Mucosa of descending colon (tissue), 3 donors: ENCODE results near the gene CPED1. TPM values are rescaled to one million over a fixed set of nuclear protein-coding genes. Genes with fewer than 3 reads are reported as not detected.

Source experiments
- ATAC-seq: fragments of 200-7000 bp; cut with Tn5 transposase; one replicate; pipeline ENCODE4 v1.9.1; 2020; ENCODE audit warnings: mild to moderate bottlenecking, moderate library complexity
- DNase-seq, 3 donors: peaks; one replicate each; pipeline ENCODE4 v3.0.0-alpha.2; 2020
- H3K36me3 ChIP-seq: fragments of 200-600 bp; one replicate; pipeline ENCODE4 v1.8.0; 2021; ENCODE audit warnings: low read depth, mild to moderate bottlenecking
- H3K4me1 ChIP-seq: fragments of 200-600 bp; one replicate; pipeline ENCODE4 v1.8.0; 2021; ENCODE audit warnings: low read depth, mild to moderate bottlenecking
- H3K4me3 ChIP-seq: fragments of 200-600 bp; one replicate; pipeline ENCODE4 v1.8.0; 2021; ENCODE audit warnings: mild to moderate bottlenecking
- H3K9me3 ChIP-seq: fragments of 200-600 bp; one replicate; pipeline ENCODE4 v1.8.0; 2021; ENCODE audit warnings: mild to moderate bottlenecking
- intact Hi-C, 2 donors: fragments of 100-400 bp; cut with DNase I in 1 of 2; cut with micrococcal nuclease in 1 of 2; formaldehyde crosslinking; loops; one replicate each; pipeline versions ENCODE4 v1.11.0 to v1.11.1; 2022; cut with DNase I, micrococcal nuclease
- long read RNA-seq, 2 donors: library from polyadenylated mRNA; unstranded; transcript quantifications; one replicate each; pipeline ENCODE4 v2.0.0, GENCODE V29; 2019 to 2021
- total RNA-seq, 3 donors: library from RNA; stranded (reverse); fragmentation: NEBNext Ultra II Directional in 2 of 3; extraction: Animal tissue kit (Norgen Biotek cat#: 25700) in 2 of 3; gene quantifications; one replicate each; pipeline versions ENCODE4 v1.2.1 to v1.2.4, GENCODE V29; 2021 to 2023
- TF ChIP-seq, protein P1 (sequence below): fragments of 200-600 bp; IDR thresholded peaks from one replicate; pipeline ENCODE4 v1.8.0; 2022; ENCODE audit warnings: antibody characterized with exemption, mild to moderate bottlenecking
- donor health status: DM: no; HTN: no; CAD: no; lungs with moderate emphysema.
- donor health status: DM: no; HTN: no; CAD: no.
- donor health status: DM: no; HTN: yes; CAD: no.

The CPED1 gene
- total RNA-seq: 10 to 100 TPM in 1 of 3 donors, 1 to 10 TPM in 2; 6.5 to 67.7 (median 8.8) TPM
- long read RNA-seq, donor 1, full-length matches to known transcripts: 26 of 53 reads
- long read RNA-seq, donor 1, partial matches to known transcripts: 19 of 53 reads
- long read RNA-seq, donor 1, other reads (novel, unspliced or antisense): 8 of 53 reads
- long read RNA-seq, donor 2, partial matches to known transcripts: 2 of 5 reads
- long read RNA-seq, donor 2, other reads (novel, unspliced or antisense): 0 of 5 reads

DNA sequence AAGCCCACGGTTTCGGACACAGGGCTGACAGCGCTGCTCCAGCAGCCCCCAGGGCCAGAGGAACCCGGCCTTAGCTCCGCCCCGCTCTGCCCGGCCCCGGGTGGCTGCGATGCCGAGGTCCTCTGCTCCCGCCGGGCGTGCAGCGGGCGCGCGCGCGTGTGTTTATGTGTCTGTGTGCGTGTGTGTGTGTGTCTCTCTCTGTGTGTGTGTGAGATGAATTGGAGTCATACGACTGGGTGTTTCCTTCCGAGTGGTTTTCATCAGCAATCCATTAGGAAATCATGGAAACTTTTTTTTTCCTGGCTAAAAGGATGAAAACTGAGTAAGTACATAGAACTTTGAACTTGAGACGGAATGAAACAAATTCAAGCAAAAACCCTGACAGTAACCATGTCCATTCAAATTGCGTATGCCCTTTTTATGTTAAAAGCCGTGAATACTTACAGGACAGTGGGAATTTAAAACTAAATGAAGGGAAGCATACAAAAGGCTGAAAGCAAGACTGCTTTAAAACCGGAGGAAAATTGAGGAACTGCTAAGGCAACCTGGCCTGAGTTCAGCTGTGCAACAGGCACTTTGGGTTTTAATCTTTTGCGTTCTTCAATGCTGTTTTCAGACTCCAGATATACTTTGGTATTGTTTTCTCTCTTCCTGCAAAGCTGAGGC lies at the start of gene CPED1:
TSS of gene CPED1 (plus strand) at position 121 of the 666 bp plus-strand sequence. CDS start 911 bp downstream, outside the sequence.
- TF ChIP-seq, protein P1, sequence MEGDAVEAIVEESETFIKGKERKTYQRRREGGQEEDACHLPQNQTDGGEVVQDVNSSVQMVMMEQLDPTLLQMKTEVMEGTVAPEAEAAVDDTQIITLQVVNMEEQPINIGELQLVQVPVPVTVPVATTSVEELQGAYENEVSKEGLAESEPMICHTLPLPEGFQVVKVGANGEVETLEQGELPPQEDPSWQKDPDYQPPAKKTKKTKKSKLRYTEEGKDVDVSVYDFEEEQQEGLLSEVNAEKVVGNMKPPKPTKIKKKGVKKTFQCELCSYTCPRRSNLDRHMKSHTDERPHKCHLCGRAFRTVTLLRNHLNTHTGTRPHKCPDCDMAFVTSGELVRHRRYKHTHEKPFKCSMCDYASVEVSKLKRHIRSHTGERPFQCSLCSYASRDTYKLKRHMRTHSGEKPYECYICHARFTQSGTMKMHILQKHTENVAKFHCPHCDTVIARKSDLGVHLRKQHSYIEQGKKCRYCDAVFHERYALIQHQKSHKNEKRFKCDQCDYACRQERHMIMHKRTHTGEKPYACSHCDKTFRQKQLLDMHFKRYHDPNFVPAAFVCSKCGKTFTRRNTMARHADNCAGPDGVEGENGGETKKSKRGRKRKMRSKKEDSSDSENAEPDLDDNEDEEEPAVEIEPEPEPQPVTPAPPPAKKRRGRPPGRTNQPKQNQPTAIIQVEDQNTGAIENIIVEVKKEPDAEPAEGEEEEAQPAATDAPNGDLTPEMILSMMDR: no peak
- peak; percentile 69 to 80 (median 76) for DNase-seq
- Histone ChIP-seq H3K4me1 (peaks cover 10% of the 10 kb centered on the region), H3K36me3 (no peaks in the 10 kb centered on the region), H3K9me3 (no peaks in the 10 kb centered on the region), H3K4me3 (no peak within 1 kb of the TSS)
- ATAC-seq: peak; percentile 85
- intact Hi-C loops: loop anchor here (5.0 kb wide), 2 partner anchors 89 to 119 kb away; no protein-coding TSS in a partner anchor

DNA sequence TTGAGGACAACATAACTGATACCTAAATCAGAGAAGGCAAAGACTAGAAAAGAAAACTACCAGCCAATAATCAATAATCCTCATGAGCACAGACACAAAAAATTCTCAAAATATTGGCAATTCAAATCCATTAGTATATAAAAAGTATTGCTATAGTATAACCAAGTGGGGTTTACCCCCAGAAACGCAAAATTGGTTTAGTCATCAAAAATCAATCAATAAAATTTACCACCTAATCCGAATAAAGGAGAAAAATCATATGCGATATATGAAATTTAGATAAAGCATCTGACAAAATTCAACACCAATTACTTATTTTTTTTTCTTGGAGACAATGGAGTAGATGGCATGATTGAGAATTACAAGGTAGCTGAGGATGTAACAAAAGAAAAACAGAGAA lies 49.2 kb upstream of the CPED1 start:
- Histone ChIP-seq H3K4me1 (peaks cover under 1% of the 10 kb centered on the region), H3K4me3 (no peak overlapping the region), H3K9me3 (no peaks in the 10 kb centered on the region), H3K36me3 (no peaks in the 10 kb centered on the region)
- ATAC-seq (no peak), DNase-seq (no peak)
- TF ChIP-seq, protein P1: no peak
- intact Hi-C loops: loop anchor here in 1 of 2 donors (5.0 kb wide), 1 partner anchor 132 kb away; no protein-coding TSS in a partner anchor

DNA sequence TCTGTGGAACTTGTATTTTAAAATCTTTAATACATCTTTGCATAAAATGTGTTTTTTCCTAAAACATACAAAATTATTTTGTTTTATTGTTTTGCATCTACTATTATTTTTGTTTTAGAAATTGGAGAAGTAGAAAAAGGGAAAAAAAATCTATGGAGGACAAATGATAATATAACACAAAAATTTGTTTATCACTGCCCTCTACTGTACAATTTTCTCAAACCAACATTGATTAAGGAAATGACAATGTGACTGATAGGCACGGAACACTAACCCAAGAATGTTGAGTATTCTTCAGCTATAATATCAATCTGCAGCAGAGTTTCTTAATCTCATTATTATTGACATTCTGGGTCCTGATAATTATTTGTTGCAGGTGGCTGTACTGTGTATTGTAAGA lies 47.4 kb upstream of the CPED1 start:
- peak; percentile 50 for ATAC-seq
- no peaks in the 10 kb centered on the region for H3K9me3 ChIP-seq
- H3K4me3 ChIP-seq: no peak overlapping the region
- peaks cover 10% of the 10 kb centered on the region for H3K4me1 ChIP-seq
- TF ChIP-seq, protein P1: no peak
- DNase-seq: no peak
- intact Hi-C loops: loop anchor here in 1 of 2 donors (5.0 kb wide), 2 partner anchors 84 to 134 kb away; partner anchors contain the start of gene TSPAN12
- no peaks in the 10 kb centered on the region for H3K36me3 ChIP-seq

DNA sequence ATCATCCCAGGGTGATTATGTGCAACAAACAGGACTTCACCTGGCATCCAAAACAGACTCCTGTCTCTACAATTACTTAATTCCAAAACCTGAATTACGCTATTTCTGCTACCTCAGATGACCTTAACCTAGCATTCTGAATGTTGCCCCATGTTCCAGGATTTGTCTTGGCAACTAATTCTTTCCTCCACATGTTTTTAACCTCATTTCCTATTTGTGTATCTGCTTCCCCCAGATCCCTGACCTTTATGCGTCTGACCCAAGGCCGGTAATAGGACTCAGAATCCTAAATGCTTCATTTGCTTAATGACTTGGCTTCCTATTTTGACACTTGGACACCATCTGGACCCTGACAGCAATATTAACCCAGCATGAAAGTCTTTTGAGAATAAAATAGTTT lies 46.7 kb upstream of the CPED1 start:
- TF ChIP-seq, protein P1: no peak
- Histone ChIP-seq H3K9me3 (no peaks in the 10 kb centered on the region), H3K36me3 (no peaks in the 10 kb centered on the region), H3K4me3 (no peak overlapping the region), H3K4me1 (peaks cover 10% of the 10 kb centered on the region)
- intact Hi-C loops: loop anchor here in 1 of 2 donors (5.0 kb wide), 2 partner anchors 85 to 135 kb away; partner anchors contain the start of gene TSPAN12
- ATAC-seq (no peak), DNase-seq (no peak)

DNA sequence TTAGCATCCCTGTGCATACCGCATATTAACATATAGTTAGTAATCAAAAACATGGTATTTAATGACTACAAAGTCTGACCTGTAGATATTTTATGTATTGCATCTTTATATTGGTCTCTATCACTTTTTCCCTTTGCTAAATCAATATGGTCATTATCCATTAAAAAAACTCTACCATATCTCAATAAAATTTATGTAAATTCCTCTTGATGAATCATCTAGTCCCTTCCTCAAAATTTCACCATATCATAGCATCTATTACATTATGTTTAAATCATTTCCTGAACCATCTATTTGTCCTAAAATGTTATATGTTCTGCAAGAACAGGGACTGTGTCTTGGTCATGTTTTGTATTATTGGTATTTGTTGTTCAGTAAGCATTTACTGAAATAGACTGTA lies 45.6 kb upstream of the CPED1 start:
- H3K4me3 ChIP-seq: no peak overlapping the region
- H3K36me3 ChIP-seq: no peaks in the 10 kb centered on the region
- TF ChIP-seq, protein P1: no peak
- ATAC-seq (no peak), DNase-seq (no peak)
- H3K9me3 ChIP-seq: no peaks in the 10 kb centered on the region
- intact Hi-C loops: loop anchor here in 1 of 2 donors (5.0 kb wide), 2 partner anchors 86 to 136 kb away; partner anchors contain the start of gene TSPAN12
- peaks cover 10% of the 10 kb centered on the region for H3K4me1 ChIP-seq
